Endothelial cell of umbilical vein (primary cell): ENCODE measurements around the gene GRIN2D. TPM values are rescaled to one million over a fixed set of nuclear protein-coding genes. Genes with fewer than 3 reads are reported as not detected.

ENCODE experiments used
- BruUV-seq: library from RNA; stranded (reverse); fragments of 400-500 nt; replicated peaks from 2 replicates; lab custom pipeline; 2021; lab: Mats Ljungman, UMichigan
- CTCF ChIA-PET: fragments of 300-600, 350-600 bp; sonication (Branson Sonifier 250); formaldehyde crosslinking; loops from one replicate; lab custom pipeline; 2021; ENCODE audit warnings: antibody characterized with exemption, inconsistent platforms; lab: Charles Lee
- POLR2A ChIA-PET: fragments of 300-600, 350-600 bp; sonication (Branson Sonifier 250); formaldehyde crosslinking; loops from one replicate; lab custom pipeline; 2021; ENCODE audit warnings: antibody characterized with exemption, inconsistent platforms; lab: Charles Lee
- DNase-seq: peaks from one replicate; pipeline ENCODE4 v3.0.0-alpha.2; 2011; ENCODE audit warnings: low read depth, low spot score
- FAIRE-seq: peaks from 2 replicates; lab custom pipeline; 2011; peaks lifted over from hg19 to GRCh38; lab: Jason Lieb, UNC
- H2AFZ ChIP-seq: 2 replicates; pipeline ENCODE4 v1.6.0; 2012; ENCODE audit warnings: low read depth, low read length, control low read depth, inconsistent platforms
- H3K27ac ChIP-seq: 2 replicates; pipeline ENCODE4 v1.5.1; 2011; ENCODE audit warnings: low read depth, mild to moderate bottlenecking, control low read depth, low read length, moderate library complexity; ENCODE audit not compliant: insufficient read depth
- H3K27me3 ChIP-seq, 2 experiments: 2 replicates each; pipeline versions ENCODE4 v1.6.0 to v1.6.1; 2011; ENCODE audit warnings: low read length in 2 of 2, mixed read lengths in 1 of 2; ENCODE audit not compliant: control insufficient read depth in 2 of 2, insufficient read depth in 2 of 2
- H3K36me3 ChIP-seq, 2 experiments: 2 replicates in 1 of 2; 3 replicates in 1 of 2; pipeline ENCODE4 v1.5.1; 2011; ENCODE audit warnings: low read length in 2 of 2, mild to moderate bottlenecking in 1 of 2, moderate library complexity in 1 of 2; ENCODE audit not compliant: control insufficient read depth in 2 of 2, insufficient read depth in 2 of 2; ENCODE audit errors: extremely low read depth in 1 of 2
- H3K4me1 ChIP-seq: 3 replicates; pipeline ENCODE4 v1.5.1; 2011; ENCODE audit warnings: mild to moderate bottlenecking, low read length; ENCODE audit not compliant: control insufficient read depth, insufficient read depth; ENCODE audit errors: extremely low read depth
- H3K4me2 ChIP-seq: 2 replicates; pipeline ENCODE4 v1.6.1; 2011; ENCODE audit warnings: low read length, control low read depth, mixed read lengths; ENCODE audit not compliant: insufficient read depth
- H3K4me3 ChIP-seq, 3 experiments: fragments of 200-600 bp in 1 of 3; sonication (generic), shearing (Covaris generic) in 1 of 3; replicated peaks in 1 of 3; 2 replicates each; pipeline ENCODE4 v1.5.1; 2011 to 2016; ENCODE audit warnings: control low read depth in 3 of 3, low read length in 3 of 3, mild to moderate bottlenecking in 2 of 3, inconsistent platforms in 1 of 3, low read depth in 1 of 3, moderate library complexity in 1 of 3; ENCODE audit not compliant: insufficient read depth in 1 of 3
- H3K79me2 ChIP-seq: 2 replicates; pipeline ENCODE4 v1.6.0; 2012; ENCODE audit warnings: low read length, inconsistent platforms; ENCODE audit not compliant: control insufficient read depth, insufficient read depth
- H3K9ac ChIP-seq: replicated peaks from 2 replicates; pipeline ENCODE3; 2011; ENCODE audit warnings: low read length, control low read depth; ENCODE audit not compliant: insufficient read depth; ENCODE audit errors: extremely low read depth
- H3K9me1 ChIP-seq: replicated peaks from 3 replicates; pipeline ENCODE4 v1.6.0; 2011; ENCODE audit warnings: mild to moderate bottlenecking, low read length; ENCODE audit not compliant: control insufficient read depth, insufficient read depth; ENCODE audit errors: extremely low read depth
- H3K9me3 ChIP-seq: replicated peaks from 2 replicates; pipeline ENCODE4 v1.5.1; 2012; ENCODE audit warnings: low read length, inconsistent platforms; ENCODE audit not compliant: control insufficient read depth, insufficient read depth
- H4K20me1 ChIP-seq: replicated peaks from 2 replicates; pipeline ENCODE3; 2011; ENCODE audit warnings: mild to moderate bottlenecking, low read length; ENCODE audit not compliant: control insufficient read depth, insufficient read depth; ENCODE audit errors: extremely low read depth
- CTCF ChIP-seq, 2 donors: IDR thresholded peaks; 1 replicate in 1 of 2; 2 replicates in 1 of 2; pipeline ENCODE4 v1.5.1; 2011; ENCODE audit warnings: low read length in 2 of 2, mild to moderate bottlenecking in 2 of 2, moderate library complexity in 2 of 2, control low read depth in 1 of 2, inconsistent platforms in 1 of 2, low read depth in 1 of 2; ENCODE audit not compliant: insufficient read depth in 1 of 2; ENCODE audit errors: extremely low read depth in 1 of 2
- EZH2 ChIP-seq: IDR thresholded peaks from 2 replicates; pipeline ENCODE4 v1.6.1; 2012; ENCODE audit warnings: borderline replicate concordance, low read depth, mild to moderate bottlenecking, moderate library complexity, low read length, inconsistent platforms; ENCODE audit not compliant: severe bottlenecking
- FOS ChIP-seq: IDR thresholded peaks from 2 replicates; pipeline ENCODE4 v1.6.1; 2011; ENCODE audit warnings: mild to moderate bottlenecking, low read length, moderate library complexity, borderline replicate concordance; ENCODE audit not compliant: insufficient read depth
- JUN ChIP-seq: IDR thresholded peaks from 2 replicates; pipeline ENCODE4 v1.6.1; 2011; ENCODE audit warnings: borderline replicate concordance, low read depth; ENCODE audit not compliant: insufficient read length, insufficient read depth
- MAX ChIP-seq: IDR thresholded peaks from 2 replicates; pipeline ENCODE4 v1.6.1; 2011; ENCODE audit not compliant: insufficient read depth, insufficient read length
- MYC ChIP-seq: IDR thresholded peaks from one replicate; pipeline ENCODE4 v1.6.1; 2011; ENCODE audit warnings: mild to moderate bottlenecking, low read depth, low read length
- POLR2A ChIP-seq: IDR thresholded peaks from 2 replicates; pipeline ENCODE4 v1.6.1; 2012; ENCODE audit warnings: low read depth, mild to moderate bottlenecking, control low read depth, low read length
- POLR2AphosphoS5 ChIP-seq: IDR thresholded peaks from 2 replicates; pipeline ENCODE4 v1.6.1; 2012; ENCODE audit warnings: low read depth, mild to moderate bottlenecking, control low read depth, low read length, moderate library complexity; ENCODE audit not compliant: insufficient read depth
- dilution Hi-C: fragments of 300-500 bp; cut with MboI; formaldehyde crosslinking; loops from one replicate; pipeline ENCODE4 v1.15.0; 2019; ENCODE audit warnings: low sequenced_read_pairs; ENCODE audit not compliant: extremely low pct_ligation_motif_present
- intact Hi-C: fragments of 100-400 bp; cut with micrococcal nuclease; formaldehyde crosslinking; loops from one replicate; pipeline ENCODE4 v1.10.0; 2022
- polyA plus RNA-seq, 4 experiments: library from polyadenylated mRNA; depleted of rRNA in 3 of 4; stranded (reverse) in 3 of 4; unstranded in 1 of 4; fragments of >200 nt; gene quantifications; 2 replicates each; pipeline versions ENCODE4 v1.2.1 to v1.2.3, GENCODE V29; 2011 to 2012; ENCODE audit warnings: missing spikeins in 1 of 4
- total RNA-seq: library from RNA; stranded (reverse); gene quantifications from 2 replicates; pipeline ENCODE4 v1.2.3, GENCODE V29; 2021

The GRIN2D gene
- total and polyA plus RNA-seq, 2 donors (not counting 3 experiments of a cell fraction or from before 2014, with no cell fraction given): 0.59 to 2.1 TPM

GRCh38 chr19:48363500-48363809 lies 30.0 kb upstream of the GRIN2D start:
- dilution Hi-C loops (no loop called here), intact Hi-C loops (no loop called here)
- CTCF ChIA-PET: interaction anchor here (1.0 to 4.5 kb wide), 9 partner anchors 13 to 221 kb away, joined by 3 to 29 read pairs (median 10); partner anchors contain the start of genes GRWD1 and KDELR1
- Histone ChIP-seq H3K27me3 (no peaks in the 10 kb centered on the region), H2AFZ (peak overlapping the region; percentile 55), H3K27ac (peak overlapping the region; percentile 40), H4K20me1 (no peaks in the 10 kb centered on the region), H3K9ac (peak overlapping the region; percentile 68), H3K36me3 (no peaks in the 10 kb centered on the region), H3K9me1 (no peaks in the 10 kb centered on the region), H3K4me3 (peak overlapping the region; percentile 11 to 53 (median 35)), H3K9me3 (no peaks in the 10 kb centered on the region), H3K79me2 (no peaks in the 10 kb centered on the region), H3K4me2 (peak overlapping the region; percentile 73), H3K4me1 (peaks cover 8% of the 10 kb centered on the region)
- FAIRE-seq (no peak), DNase-seq (no peak)
- POLR2A ChIA-PET: interaction anchor here (0.6 to 1.4 kb wide), 3 partner anchors 12 to 253 kb away, joined by 3 to 7 read pairs (median 4); partner anchors contain the start of gene PLA2G4C
- TF ChIP-seq POLR2AphosphoS5 (no peak), MAX (no peak), EZH2 (no peak), POLR2A (peak; percentile 12), JUN (no peak), FOS (no peak), MYC (no peak), CTCF (IDR thresholded peaks at IDR 0.05; ENCODE audit: extremely low read depth in 1 of 2, insufficient read depth in 1 of 2, low read depth in 1 of 2, low read length in 2 of 2) (no peak)
- TSS peak; percentile 71 for BruUV-seq
